ENCODE results near the gene TMEM44.

- TF ChIP-seq, protein P1, sequence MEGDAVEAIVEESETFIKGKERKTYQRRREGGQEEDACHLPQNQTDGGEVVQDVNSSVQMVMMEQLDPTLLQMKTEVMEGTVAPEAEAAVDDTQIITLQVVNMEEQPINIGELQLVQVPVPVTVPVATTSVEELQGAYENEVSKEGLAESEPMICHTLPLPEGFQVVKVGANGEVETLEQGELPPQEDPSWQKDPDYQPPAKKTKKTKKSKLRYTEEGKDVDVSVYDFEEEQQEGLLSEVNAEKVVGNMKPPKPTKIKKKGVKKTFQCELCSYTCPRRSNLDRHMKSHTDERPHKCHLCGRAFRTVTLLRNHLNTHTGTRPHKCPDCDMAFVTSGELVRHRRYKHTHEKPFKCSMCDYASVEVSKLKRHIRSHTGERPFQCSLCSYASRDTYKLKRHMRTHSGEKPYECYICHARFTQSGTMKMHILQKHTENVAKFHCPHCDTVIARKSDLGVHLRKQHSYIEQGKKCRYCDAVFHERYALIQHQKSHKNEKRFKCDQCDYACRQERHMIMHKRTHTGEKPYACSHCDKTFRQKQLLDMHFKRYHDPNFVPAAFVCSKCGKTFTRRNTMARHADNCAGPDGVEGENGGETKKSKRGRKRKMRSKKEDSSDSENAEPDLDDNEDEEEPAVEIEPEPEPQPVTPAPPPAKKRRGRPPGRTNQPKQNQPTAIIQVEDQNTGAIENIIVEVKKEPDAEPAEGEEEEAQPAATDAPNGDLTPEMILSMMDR (IDR thresholded peaks at IDR 0.05) = no peak
- TF ChIP-seq POLR2A (IDR thresholded peaks at IDR 0.05) = no peak
These were observed 34.1 kb upstream of the TMEM44 start for GRCh38 chr3:194667363-194667762.

All from heart left ventricle (tissue), 13 donors.